Endothelial cell of umbilical vein (primary cell): ENCODE measurements around the gene UIMC1.

Experiments used
- CTCF ChIP-seq, 2 donors: IDR thresholded peaks; 1 replicate in 1 of 2; 2 replicates in 1 of 2; pipeline ENCODE4 v1.5.1; 2011; ENCODE audit warnings: low read length in 2 of 2, mild to moderate bottlenecking in 2 of 2, moderate library complexity in 2 of 2, control low read depth in 1 of 2, inconsistent platforms in 1 of 2, low read depth in 1 of 2; ENCODE audit not compliant: insufficient read depth in 1 of 2; ENCODE audit errors: extremely low read depth in 1 of 2
- EZH2 ChIP-seq: IDR thresholded peaks from 2 replicates; pipeline ENCODE4 v1.6.1; 2012; ENCODE audit warnings: borderline replicate concordance, low read depth, mild to moderate bottlenecking, moderate library complexity, low read length, inconsistent platforms; ENCODE audit not compliant: severe bottlenecking
- POLR2A ChIP-seq: IDR thresholded peaks from 2 replicates; pipeline ENCODE4 v1.6.1; 2012; ENCODE audit warnings: low read depth, mild to moderate bottlenecking, control low read depth, low read length

- TF ChIP-seq CTCF (IDR thresholded peaks at IDR 0.05; ENCODE audit: extremely low read depth in 1 of 2, insufficient read depth in 1 of 2, low read depth in 1 of 2, low read length in 2 of 2) (peak; percentile 60 to 69), EZH2 (no peak), POLR2A (no peak)
These were observed 136.4 kb downstream of the UIMC1 start for GRCh38 chr5:176870110-176870591.
